Peyer's patch (tissue), 4 donors: ENCODE measurements around the gene SCAMP1. TPM values are rescaled to one million over a fixed set of nuclear protein-coding genes. Genes with fewer than 3 reads are reported as not detected.

Source experiments
- DNase-seq, 3 donors: peaks; one replicate each; pipeline ENCODE4 v3.0.0-alpha.2; 2017 to 2019
- H3K27ac ChIP-seq, 4 donors: fragments of 200-600 bp; sonication (generic); one replicate each; pipeline ENCODE4 v1.5.1; 2016 to 2019
- H3K27me3 ChIP-seq, 2 donors: fragments of 200-600 bp; sonication (generic); one replicate each; pipeline ENCODE4 v1.5.1; 2019
- H3K36me3 ChIP-seq, 3 donors: fragments of 200-600 bp; sonication (generic); one replicate each; pipeline ENCODE4 v1.5.1; 2016 to 2019
- H3K4me1 ChIP-seq, 4 donors: fragments of 200-600 bp; sonication (generic); one replicate each; pipeline ENCODE4 v1.5.1; 2016 to 2019
- H3K4me3 ChIP-seq, 4 donors: fragments of 200-600 bp; sonication (generic); 1 replicate in 3 of 4; 2 replicates in 1 of 4; pipeline ENCODE4 v1.5.1; 2016 to 2019; ENCODE audit warnings: mild to moderate bottlenecking in 1 of 4
- H3K9me3 ChIP-seq, 4 donors: fragments of 200-600 bp; sonication (generic); one replicate each; pipeline ENCODE4 v1.5.1; 2016 to 2019; ENCODE audit warnings: mild to moderate bottlenecking in 1 of 4
- POLR2A ChIP-seq, 2 donors: fragments of 450-650 bp; IDR thresholded peaks; one replicate each; pipeline ENCODE4 v1.5.1; 2017; ENCODE audit warnings: antibody characterized with exemption in 2 of 2, mild to moderate bottlenecking in 2 of 2, moderate library complexity in 2 of 2
- total RNA-seq, 4 donors: library from RNA; depleted of rRNA; stranded (reverse); fragments of >200 nt; gene quantifications; one replicate each; pipeline ENCODE4 v1.1.0, GENCODE V29; 2016
- TF ChIP-seq, protein P1 (sequence below), 6 experiments: fragments of 450-650 bp in 4 of 6; fragments of 200-600 bp in 2 of 6; sonication (generic) in 1 of 6; IDR thresholded peaks; one replicate each; pipeline ENCODE4 v1.5.1; 2017 to 2019; ENCODE audit warnings: antibody characterized with exemption in 6 of 6, mild to moderate bottlenecking in 3 of 6, moderate library complexity in 1 of 6

Gene SCAMP1
- total RNA-seq, 4 donors from 2014 or later: 10.6 to 17.3 (median 11.5) TPM

- no peaks in the 10 kb centered on the region for H3K36me3 ChIP-seq
- no peaks in the 10 kb centered on the region for H3K4me1 ChIP-seq
- DNase-seq: no peak
- H3K9me3 ChIP-seq: no peaks in the 10 kb centered on the region
- no peak overlapping the region for H3K4me3 ChIP-seq
- no peaks in the 10 kb centered on the region for H3K27me3 ChIP-seq
- TF ChIP-seq POLR2A (IDR thresholded peaks at IDR 0.05): no peak
- TF ChIP-seq, protein P1, sequence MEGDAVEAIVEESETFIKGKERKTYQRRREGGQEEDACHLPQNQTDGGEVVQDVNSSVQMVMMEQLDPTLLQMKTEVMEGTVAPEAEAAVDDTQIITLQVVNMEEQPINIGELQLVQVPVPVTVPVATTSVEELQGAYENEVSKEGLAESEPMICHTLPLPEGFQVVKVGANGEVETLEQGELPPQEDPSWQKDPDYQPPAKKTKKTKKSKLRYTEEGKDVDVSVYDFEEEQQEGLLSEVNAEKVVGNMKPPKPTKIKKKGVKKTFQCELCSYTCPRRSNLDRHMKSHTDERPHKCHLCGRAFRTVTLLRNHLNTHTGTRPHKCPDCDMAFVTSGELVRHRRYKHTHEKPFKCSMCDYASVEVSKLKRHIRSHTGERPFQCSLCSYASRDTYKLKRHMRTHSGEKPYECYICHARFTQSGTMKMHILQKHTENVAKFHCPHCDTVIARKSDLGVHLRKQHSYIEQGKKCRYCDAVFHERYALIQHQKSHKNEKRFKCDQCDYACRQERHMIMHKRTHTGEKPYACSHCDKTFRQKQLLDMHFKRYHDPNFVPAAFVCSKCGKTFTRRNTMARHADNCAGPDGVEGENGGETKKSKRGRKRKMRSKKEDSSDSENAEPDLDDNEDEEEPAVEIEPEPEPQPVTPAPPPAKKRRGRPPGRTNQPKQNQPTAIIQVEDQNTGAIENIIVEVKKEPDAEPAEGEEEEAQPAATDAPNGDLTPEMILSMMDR (IDR thresholded peaks at IDR 0.05): no peak
- no peak overlapping the region for H3K27ac ChIP-seq
These were observed 24.4 kb upstream of the SCAMP1 start for GRCh38 chr5:78335976-78336375.

GRCh38 chr5:78336698-78337097, 23.7 kb upstream of the SCAMP1 start:
- no peaks in the 10 kb centered on the region for H3K9me3 ChIP-seq
- H3K4me3 ChIP-seq: no peak overlapping the region
- no peak for DNase-seq
- no peaks in the 10 kb centered on the region for H3K27me3 ChIP-seq
- H3K4me1 ChIP-seq: no peaks in the 10 kb centered on the region
- no peaks in the 10 kb centered on the region for H3K36me3 ChIP-seq
- TF ChIP-seq POLR2A (IDR thresholded peaks at IDR 0.05): no peak
- H3K27ac ChIP-seq: no peak overlapping the region

GRCh38 chr5:78339617-78340436, 20.6 kb upstream of the SCAMP1 start:
- no peaks in the 10 kb centered on the region for H3K27me3 ChIP-seq
- H3K4me3 ChIP-seq: no peak overlapping the region
- no peaks in the 10 kb centered on the region for H3K4me1 ChIP-seq
- no peak for TF ChIP-seq POLR2A (IDR thresholded peaks at IDR 0.05)
- TF ChIP-seq, protein P1 (IDR thresholded peaks at IDR 0.05): no peak
- no peak overlapping the region for H3K27ac ChIP-seq
- H3K36me3 ChIP-seq: no peaks in the 10 kb centered on the region
- H3K9me3 ChIP-seq: no peaks in the 10 kb centered on the region
- DNase-seq: no peak

DNA sequence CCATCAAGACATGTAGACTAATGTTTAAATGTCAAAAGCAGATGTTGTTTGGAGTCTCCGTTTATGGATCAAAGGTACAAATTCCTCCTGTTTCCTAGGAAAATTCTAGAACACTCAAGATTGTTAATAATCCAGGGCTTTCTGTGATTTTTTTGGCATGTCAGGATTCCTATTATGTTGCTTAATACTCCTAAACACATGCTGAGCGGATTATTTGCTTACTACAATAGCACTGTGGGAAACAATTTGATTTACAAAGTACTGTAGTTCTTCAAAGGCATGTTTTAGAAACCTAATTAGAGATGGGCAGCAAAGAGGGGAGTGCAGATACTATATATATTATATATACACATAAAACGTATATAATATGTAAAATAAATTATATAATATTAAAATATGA, 19.0 kb upstream of the SCAMP1 start:
- no peaks in the 10 kb centered on the region for H3K4me1 ChIP-seq
- no peak for DNase-seq
- no peak overlapping the region for H3K27ac ChIP-seq
- H3K4me3 ChIP-seq: no peak overlapping the region
- no peaks in the 10 kb centered on the region for H3K36me3 ChIP-seq
- TF ChIP-seq, protein P1 (IDR thresholded peaks at IDR 0.05): no peak
- TF ChIP-seq POLR2A (IDR thresholded peaks at IDR 0.05): no peak
- H3K9me3 ChIP-seq: no peaks in the 10 kb centered on the region
- H3K27me3 ChIP-seq: no peaks in the 10 kb centered on the region

GRCh38 chr5:78345485-78345884, 14.9 kb upstream of the SCAMP1 start:
- Histone ChIP-seq H3K27ac (no peak overlapping the region), H3K9me3 (no peaks in the 10 kb centered on the region), H3K36me3 (no peaks in the 10 kb centered on the region), H3K4me3 (no peak overlapping the region), H3K27me3 (no peaks in the 10 kb centered on the region), H3K4me1 (no peaks in the 10 kb centered on the region)
- TF ChIP-seq, protein P1 (IDR thresholded peaks at IDR 0.05): no peak
- no peak for TF ChIP-seq POLR2A (IDR thresholded peaks at IDR 0.05)
- no peak for DNase-seq

DNA sequence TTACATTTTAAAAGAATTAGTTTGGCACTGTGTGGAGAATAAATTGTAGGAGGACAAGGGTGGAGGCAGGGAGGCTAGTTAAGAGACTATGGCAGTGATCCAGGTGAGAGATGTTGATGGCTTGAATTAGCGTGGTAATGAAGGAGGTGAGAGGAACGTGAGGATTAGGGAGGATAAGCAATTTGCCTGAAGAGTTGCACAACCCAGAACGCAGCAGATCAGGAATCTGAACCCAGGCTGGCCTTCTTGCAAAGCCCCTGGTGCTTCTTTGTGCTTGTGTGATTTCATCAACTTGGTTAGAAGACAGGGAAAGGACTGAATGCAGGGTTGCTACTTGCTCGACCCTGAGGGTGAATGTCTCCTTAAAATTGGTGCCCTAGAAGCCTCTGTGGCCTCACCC, 6.9 kb upstream of the SCAMP1 start:
- H3K27me3 ChIP-seq: no peaks in the 10 kb centered on the region
- H3K4me1 ChIP-seq: peaks cover 0 to under 1% (median 0%) of the 10 kb centered on the region in 4 donors
- DNase-seq: no peak
- TF ChIP-seq, protein P1 (IDR thresholded peaks at IDR 0.05): no peak
- no peak for TF ChIP-seq POLR2A (IDR thresholded peaks at IDR 0.05)
- H3K36me3 ChIP-seq: no peaks in the 10 kb centered on the region
- H3K27ac ChIP-seq: no peak overlapping the region
- H3K9me3 ChIP-seq: no peaks in the 10 kb centered on the region
- no peak overlapping the region for H3K4me3 ChIP-seq
